NCI-H748 treated with DMSO at 0.1 percent for 48 hours (cell line): ENCODE measurements around the gene ESR1.
"Not testable (repeated sequence)": the region's sequence is repeated elsewhere in the genome, so short reads cannot be mapped to it uniquely, and the experiment has no call there.

ENCODE experiments used
- DNase-seq: peaks from one replicate; lab custom pipeline; 2025; lab: John Stamatoyannopoulos, UW

ESR1 gene

DNA sequence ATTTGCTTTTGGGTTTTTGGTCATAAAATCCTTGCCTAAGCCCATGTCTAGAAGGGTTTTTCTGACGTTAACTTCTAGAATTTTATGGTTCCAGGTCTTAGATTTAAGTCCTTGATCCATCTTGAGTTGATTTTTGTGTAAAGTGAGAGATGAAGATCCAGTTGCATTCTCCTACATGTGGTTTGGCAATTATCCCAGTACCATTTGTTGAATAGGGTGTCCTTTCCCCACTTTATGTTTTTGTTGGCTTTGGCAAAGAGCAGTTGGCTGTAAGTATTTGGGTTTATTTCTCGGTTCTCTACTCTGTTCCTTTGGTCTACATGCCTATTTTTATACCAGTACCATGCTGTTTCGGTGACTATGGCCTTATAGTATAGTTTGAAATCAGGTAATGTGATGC is 86.9 kb downstream of the ESR1 start:
- DNase-seq, result not testable (repeated sequence)

DNA sequence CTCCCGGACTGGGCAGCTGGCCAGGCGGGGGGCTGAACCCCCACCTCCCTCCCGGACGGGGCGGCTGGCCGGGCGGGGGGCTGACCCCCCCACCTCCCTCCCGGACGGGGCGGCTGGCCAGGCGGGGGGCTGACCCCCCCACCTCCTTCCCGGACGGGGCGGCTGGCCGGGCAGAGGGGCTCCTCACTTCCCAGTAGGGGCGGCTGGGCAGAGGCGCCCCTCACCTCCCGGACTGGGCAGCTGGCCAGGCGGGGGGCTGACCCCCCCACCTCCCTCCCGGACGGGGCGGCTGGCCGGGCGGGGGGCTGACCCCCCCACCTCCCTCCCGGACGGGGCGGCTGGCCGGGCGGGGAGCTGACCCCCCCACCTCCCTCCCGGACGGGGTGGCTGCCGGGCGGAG is 91.7 kb downstream of the ESR1 start:
- DNase-seq, result not testable (repeated sequence)

DNA sequence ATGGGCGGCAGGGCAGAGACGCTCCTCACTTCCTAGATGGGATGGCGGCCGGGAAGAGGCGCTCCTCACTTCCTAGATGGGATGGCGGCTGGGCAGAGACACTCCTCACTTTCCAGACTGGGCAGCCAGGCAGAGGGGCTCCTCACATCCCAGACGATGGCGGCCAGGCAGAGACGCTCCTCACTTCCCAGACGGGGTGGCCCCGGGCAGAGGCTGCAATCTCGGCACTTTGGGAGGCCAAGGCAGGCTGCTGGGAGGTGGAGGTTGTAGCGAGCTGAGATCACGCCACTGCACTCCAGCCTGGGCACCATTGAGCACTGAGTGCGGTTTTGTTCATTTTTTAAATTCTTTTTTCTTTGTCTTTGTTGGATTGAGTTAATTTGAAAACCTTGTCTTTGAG is 92.3 kb downstream of the ESR1 start:
- not testable (repeated sequence) for DNase-seq

DNA sequence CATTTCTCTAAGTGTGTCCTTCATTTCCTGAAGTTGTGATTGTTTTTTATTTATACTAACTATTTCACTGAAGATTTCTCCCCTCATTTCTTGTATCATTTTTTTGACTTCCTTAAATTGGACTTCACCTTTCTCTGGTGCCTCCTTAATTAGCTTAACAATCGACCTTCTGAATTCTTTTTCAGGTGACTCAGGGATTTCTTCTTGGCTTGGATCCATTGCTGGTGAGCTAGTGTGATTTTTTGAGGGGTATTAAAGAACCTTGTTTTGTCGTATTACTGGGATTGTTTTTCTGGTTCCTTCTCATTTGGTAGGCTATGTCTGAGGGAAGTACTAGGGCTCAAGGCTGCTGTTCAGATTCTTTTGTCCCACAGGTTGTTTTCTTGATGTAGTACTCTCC is 92.8 kb downstream of the ESR1 start:
- no peak for DNase-seq

DNA sequence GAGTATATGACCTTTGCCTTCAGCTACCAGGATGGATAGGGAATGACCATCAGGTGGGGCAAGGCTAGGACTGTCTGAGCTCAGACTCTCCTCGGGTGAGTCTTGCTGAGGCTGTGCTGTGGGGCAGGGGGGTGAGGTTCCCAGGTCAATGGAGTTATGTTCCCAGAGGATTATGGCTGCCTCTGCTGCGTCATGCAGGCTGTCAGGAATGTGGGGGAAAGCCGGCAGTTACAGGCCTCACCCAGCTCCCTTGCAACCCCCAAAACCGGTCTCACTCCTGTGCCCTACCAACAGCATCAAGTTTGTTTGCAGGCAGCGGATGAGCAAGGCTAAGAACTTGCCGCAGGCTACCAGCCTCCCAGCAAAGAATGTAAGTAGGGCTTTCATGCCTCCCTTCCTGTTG is 93.5 kb downstream of the ESR1 start:
- DNase-seq, result no peak

DNA sequence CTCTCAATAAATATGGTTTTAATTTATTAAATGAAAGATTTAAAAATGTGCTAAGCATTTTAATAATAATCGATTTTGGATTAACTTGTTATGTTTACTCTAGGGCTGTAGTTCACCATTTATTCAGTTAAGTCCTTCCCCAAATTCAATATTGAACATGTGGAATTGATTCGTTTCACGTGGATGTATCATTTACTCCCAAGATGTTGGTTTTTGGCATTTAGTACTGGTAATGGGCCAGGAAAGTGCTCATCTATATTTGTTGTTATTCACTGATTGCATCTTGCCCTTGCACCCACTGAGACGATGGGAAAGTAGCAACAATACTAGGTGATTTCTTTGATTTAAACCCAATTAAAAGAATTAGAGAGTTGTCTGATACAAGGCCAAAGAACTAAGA is 97.1 kb downstream of the ESR1 start:
- DNase-seq, result no peak

DNA sequence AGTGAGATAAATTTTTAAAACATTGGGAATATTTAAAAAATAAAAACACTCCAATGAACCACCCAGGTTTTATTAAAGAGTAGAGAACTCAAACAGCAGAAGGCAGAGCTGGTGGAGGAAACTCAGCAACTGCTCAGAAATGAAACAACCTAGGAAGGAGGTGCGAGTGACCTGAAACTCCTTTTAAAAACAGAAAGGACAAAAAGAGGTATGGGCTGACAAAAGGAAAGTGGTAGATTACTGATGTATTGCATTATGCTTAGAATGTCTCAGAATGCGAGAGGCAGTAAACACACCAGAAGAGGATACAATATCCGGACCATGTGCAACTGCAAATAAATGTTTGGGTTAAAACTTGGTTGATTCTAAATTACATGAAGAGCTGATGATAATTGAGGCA is 97.6 kb downstream of the ESR1 start:
- DNase-seq, result no peak

DNA sequence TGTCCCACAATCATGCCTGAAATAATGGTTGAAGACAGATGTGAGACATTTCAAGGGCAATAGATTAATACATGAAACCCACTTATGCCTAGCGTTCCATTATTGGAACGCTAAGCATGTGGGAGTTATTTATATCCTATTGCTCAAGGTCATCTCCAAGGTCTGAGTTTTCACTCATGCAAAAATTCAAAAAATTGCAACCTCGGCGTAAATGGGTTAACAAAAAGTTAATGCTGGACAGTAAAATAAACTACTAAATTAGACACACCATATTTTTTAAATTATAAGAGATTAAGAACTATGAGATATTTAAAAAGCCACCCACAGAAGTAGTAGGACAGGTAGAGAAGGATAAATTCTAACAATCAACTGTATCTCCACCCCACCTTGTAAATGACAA is 98.4 kb downstream of the ESR1 start:
- DNase-seq, result no peak

DNA sequence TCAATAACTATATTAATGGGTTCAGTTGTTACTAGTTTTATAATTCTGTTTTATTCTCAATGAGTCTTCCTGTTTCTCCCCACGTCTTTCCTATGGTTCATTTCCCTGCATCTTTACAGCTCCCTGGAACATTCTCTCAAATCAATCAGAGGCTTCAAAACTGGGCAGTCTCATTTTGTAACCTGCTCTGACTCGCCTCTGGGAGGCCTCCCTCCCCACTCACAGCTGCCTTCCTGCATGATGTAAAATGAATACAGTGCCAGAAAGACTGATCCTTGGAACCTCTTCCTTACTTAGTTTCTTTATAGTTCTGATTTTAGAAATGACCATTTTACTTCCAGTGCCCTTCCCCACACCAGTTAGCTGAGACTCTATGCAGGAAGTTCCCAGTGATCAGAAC is 103.9 kb downstream of the ESR1 start:
- no peak for DNase-seq

DNA sequence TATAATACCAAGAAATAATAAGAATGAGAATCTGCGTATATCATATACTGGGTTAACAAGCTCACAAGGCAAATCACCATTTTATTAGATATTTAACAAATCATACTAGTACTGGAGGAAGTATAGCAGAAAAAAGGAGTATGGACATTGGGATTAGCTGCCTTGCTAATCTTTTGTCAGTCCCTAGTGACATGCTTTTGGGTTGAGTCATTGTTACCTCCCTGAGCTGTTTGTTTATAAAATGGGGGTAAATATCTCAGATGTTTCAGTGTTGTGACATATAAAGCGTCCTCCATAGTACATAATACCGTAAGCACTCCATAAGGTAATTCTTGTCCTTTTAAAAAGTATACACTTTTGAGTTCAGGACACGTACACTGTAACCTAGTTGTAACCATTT is 107.0 kb downstream of the ESR1 start:
- no peak for DNase-seq

DNA sequence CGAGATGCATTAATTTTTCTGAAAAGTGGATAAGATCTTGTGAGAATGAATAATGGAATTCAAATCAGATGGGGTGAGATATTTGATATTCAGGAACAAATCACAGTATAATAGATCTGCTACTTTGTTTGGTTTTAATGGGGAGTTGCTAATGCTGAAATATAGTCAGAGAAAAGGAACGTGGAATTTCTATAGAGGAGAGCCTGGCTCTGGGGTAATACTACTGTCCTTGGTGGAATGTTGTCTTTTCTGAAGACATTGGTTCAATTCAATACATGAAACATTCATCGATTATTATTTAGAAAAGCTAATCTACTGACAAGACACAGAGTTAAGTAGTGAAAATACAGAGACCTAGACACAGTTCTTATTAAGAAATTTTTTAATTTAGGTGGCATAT is 108.6 kb downstream of the ESR1 start:
- DNase-seq, result no peak

DNA sequence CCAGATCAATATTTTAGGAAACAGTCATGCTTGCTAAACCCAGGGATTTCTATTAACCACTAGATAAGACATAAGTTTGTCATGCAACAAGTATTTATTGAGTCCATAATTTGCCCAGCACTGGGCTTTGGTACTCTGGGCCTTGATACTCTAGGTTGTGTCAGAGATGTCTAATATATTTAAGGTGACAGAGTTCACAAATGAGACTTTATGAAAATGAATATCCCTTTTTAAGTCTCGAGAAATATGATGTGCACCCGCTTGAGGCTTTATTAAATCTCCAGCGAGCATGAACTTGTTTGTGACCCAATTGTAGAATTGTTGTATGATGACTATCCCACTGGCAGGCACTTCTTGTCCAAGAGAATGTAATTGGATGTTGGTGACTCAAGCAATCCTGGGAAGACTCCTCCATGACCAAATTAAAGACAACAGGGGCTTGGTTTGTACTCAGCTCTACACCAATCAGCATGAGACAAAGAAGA is 109.2 kb downstream of the ESR1 start:
- no peak for DNase-seq

DNA sequence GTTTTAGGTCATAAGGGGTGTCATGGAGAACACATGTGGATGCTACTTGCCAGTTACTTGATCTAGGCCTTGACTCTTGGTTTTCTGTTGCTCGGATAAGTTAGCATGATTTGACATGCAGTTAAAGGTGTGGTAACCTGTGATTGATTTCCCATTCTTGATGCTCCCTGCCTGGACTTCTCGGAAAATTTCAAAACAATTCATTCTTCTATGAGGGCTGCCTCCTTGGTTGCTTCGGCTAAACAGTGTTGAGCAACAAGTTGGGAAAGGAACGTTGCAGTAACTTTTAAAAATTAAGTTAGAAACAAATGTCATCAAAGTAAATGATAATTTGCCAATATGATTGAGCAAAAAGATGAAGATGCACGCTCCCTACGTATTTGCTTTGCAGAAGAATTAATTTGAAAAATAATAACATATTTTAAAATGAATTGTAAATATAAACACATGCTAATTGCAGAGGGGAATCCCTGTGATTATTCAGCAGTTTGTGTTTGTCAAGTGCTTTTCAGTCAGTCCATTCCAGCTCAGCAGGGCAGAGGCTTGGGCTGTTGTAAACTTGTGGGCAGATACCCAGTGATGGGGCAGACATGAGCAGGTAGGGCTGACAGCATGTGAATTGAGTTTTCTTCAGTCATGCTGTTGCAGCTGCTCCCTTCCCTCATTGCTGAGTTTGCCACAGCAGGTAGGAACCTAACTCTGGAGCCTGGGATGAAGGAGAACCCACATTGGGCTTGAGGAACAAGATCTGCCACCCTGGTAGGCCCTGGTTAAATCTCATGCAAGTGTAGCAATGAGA is 110.2 kb downstream of the ESR1 start:
- DNase-seq, result no peak

DNA sequence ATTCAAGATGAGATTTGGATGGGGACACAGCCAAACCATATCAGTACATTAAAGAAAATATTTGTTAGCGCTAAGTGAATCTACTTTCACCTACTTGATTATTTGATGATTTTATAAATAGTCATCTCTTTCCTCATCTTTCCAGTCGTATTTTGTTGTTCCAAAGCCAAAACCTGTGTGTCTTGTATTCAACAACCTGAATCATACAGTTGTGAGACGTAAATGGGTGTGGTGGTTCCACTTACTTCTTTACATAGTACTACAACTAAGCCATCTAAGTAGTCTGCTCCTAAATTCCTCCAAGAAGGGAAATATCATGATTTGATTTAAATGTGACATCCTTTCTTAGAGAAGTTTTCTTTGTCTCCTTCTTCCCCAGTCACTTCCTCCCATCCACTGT is 132.8 kb downstream of the ESR1 start:
- no peak for DNase-seq

DNA sequence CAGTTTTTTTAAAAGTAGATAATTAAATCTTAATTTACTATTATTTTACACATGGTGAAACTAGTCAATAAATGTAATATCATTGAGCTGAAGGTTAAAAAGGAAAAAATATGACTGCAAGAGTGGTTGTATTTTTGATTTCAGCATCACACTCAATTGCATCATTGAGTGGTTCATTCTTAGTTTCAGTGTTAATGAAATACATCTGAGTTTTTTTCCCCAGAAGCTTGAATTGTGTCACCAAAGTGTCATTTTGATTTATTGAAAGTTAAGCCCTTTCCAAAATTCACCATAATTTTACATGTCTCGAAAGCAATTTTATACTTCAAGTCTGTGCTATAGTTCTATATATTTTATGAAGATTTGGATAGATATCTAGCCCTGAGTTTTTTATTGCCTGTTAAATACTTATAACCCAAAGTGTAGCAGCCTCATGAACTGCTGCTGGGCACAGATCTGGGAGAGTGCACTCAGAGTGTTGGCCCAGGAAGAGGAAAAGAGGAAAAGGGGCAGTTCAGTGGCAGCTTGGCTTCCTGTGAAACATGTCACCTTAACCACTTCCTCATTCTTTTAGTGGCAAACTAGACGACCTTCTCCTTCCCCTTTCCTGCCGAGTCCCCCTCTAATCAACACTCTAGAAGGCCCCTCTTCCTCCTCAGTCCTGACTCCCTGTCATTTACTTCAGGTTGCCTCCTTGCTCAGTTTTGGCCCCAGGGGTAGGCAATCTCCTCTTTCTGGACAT is 140.7 kb downstream of the ESR1 start:
- DNase-seq, result no peak

DNA sequence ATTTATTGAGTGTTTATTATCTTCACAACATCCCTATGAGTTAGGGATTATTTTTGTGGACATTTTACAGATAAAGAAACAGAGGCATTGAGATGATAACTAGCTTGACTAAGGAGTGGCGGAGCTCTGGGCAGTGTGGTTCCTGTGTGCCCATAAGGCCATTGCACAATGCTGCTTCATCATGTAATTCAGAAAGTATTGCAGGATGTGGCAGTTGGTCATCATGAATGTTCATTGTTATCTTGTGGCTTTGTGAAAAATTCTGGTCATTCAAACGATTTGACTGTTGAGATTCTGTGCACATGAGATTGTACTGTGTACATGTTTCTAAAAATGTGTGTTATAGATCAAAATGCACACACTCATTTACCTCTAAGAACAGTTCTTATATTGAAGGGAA is 150.8 kb downstream of the ESR1 start:
- no peak for DNase-seq

DNA sequence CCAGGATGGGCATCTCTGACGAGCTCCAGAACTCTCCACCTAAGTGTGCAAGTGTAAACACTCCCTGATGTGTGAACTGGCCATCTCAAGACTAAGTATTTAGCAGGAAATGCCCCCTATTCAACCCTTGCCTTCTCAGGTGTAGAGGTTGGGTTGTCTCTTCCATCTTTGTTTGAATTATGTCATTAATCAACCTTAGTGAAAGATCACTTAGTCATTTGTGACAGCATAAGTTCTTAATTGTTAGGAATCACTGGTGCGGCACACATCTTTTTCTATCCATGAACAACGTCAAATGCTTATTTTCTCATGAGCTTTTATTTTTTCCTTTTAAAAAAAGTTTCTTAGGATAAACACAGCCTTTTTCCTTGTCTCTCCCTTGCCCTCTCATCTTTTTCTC is 151.6 kb downstream of the ESR1 start:
- no peak for DNase-seq

DNA sequence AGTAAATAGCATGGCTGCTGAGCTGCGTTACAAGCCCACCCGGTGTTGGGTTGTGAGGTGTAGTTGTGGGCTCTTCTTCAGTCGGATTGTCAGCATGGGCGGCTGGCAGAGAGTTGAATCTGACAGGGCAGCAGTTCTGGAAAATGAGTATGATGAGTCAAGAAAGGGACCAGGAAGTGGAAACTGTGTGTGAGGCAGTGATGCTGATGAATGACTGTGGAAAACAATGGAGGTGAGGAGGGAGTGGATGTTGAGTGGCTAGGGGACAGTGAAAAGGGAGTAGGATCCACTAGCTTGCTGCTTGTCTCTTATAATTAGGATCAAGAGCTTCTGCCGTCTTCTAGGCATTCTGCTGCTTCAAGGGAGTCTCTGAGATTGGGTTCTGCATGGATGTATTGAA is 154.3 kb downstream of the ESR1 start:
- no peak for DNase-seq

DNA sequence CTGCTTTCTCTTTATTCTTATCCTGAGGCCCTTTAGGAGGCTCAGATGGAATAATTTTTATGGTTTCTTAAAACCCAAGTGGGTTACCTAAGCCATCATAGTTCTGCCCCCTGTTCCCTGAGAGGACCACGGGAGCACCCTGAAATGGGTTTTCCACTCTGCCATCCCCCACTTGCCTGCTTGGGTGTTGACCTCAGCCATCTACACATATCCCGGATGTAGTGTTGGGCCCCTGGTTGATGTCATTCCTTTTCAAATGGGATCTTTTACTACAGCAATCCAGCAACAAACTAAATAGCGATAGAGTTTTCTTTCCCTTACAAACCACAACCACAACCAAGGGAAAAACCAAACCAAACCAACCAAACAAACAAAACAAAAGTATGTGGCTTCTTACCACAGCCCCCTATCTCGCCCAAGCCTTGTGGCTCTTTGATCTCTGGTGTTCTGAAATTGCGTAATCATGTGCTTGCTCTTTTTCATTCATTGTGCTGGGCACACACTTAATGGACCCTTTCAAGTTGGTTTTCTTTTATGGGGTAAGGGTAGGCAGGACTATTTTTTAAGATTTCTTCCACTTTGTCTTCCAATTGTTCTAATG is 154.9 kb downstream of the ESR1 start:
- DNase-seq, result no peak

DNA sequence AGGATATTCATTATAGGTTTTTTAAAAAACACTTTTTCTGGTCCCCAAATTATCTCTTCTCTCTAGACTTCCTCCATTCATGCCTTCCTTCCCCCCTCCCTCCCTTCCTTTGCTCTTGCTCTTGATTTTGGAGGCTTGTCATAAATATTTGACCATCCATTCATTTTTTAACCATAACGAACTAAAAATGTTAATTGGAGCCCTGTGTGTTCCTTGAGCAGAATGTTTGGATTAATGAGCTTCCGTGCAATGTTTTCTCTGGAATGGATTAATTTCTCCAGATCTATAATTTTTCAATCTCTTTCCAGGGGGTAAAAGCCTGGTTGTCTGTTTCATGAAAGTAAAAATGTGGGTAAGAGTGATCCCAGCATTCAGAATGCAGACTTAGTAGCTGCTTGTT is 155.5 kb downstream of the ESR1 start:
- DNase-seq, result no peak

DNA sequence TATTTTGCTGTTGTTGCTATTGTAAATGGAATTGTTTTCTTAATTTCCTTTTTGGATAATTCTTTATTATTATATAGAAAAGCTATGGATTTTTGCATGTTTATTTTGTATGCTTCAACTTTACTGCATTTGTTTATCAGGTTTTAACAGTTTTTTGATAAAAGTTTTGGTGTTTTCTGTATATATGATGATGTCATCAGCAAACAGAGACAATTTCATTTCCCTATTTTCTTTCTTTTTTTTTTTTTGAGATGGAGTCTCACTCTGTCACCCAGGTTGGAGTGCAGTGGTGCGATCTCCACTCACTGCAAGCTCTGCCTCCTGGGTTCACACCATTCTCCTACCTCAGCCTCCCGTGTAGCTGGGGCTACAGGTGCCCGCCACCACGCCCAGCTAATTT is 156.9 kb downstream of the ESR1 start:
- not testable (repeated sequence) for DNase-seq

DNA sequence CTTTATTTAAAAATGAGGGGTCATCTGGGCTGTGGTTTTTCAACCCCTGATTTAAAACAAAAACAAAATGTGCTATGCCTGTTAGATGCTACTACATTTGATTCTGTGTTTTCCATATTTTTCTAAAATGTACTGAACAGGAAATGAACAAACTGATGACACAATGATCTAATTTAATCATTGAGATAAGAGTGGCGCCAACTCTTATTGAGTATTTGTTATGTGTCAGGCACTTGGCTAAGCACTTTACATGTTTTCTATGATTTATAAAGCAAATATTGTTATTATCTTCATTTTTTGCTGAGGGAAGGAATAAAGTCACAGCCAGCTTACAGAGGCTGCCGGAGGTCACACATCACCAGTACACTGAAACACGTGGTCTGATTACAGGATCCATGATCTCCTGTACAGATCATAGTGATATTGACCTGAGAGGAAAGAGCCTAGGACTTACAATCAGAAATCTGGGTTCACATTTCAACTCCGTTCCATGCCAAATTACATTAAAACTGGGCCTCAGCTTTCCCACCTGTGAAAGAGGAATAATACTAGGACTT is 166.7 kb downstream of the ESR1 start:
- no peak for DNase-seq

DNA sequence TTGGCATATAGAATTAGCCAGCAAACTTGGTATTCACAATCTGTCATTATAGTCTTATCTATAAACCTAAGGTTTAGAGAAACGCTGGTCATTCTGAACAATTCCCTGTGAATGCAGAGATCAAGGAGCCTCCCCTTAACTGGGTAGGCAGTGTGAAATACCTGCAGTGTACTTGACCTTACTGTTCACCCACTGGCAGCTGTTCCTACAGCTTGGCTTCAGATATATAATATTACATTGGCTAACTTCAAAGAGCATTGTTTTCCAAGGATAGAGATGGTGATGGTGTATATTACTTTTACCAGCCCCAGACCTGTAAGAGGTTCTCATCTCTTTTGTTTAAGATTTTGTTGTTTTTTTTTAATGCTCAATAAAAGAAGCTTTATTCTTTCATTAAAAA is 168.3 kb downstream of the ESR1 start:
- no peak for DNase-seq
